ENCODE measurements around the gene NMRAL1. TPM values are rescaled to one million over a fixed set of nuclear protein-coding genes. Genes with fewer than 3 reads are reported as not detected.

The NMRAL1 gene
- total and polyA plus RNA-seq, 2 donors (not counting 1 experiment from before 2014, with no cell fraction given), result 48.6 to 68.8 TPM

DNA sequence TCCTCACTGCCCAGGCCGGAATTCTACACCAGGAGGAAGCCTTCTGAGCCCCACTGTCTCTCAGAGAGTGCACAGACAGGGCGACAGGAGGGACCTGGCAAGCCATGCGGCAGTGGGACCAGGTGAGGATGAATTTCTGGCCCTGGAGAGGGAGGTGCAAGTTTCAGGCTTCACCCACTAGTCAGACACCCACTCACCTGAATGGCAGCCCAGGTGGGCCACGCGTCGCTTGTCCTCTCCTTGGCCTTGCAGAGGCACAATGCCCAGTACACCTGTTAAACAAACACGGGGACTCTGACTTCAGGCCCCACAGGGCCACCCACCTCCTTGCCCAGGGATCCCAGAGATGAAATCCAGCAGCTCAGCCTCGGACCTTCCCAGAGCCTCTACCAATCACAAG lies 62.3 kb downstream of the NMRAL1 start:
- no peaks in the 10 kb centered on the region for H3K27me3 ChIP-seq (replicated peaks in 1 of 4; ENCODE audit: control extremely low read depth in 1 of 4, control insufficient read depth in 3 of 4, insufficient read depth in 4 of 4, low read length in 3 of 4)
- H3K36me3 ChIP-seq (replicated peaks in 1 of 2; ENCODE audit: control extremely low read depth in 1 of 2, control insufficient read depth in 1 of 2, extremely low read depth in 1 of 2, insufficient read depth in 2 of 2, low read length in 1 of 2), result peaks cover 0 to 57% of the 10 kb centered on the region in 2 experiments
- DNase-seq, result no peak
- H3K27me3 Mint-ChIP-seq, result no peaks in the 10 kb centered on the region
- peaks cover 80% of the 10 kb centered on the region for H3K79me2 ChIP-seq (ENCODE audit: control insufficient read depth, insufficient read depth, low read length)
- POLR2A ChIA-PET, result no interaction called here
- no peaks in the 10 kb centered on the region for H3K9me3 Mint-ChIP-seq (ENCODE audit: insufficient read depth)
- no peak overlapping the region for H3K4me3 Mint-ChIP-seq
- 100% methylated on average over 7 of the region's 8 CpGs for WGBS (ENCODE audit: insufficient coverage)
- H3K27ac ChIP-seq (ENCODE audit: low read length in 2 of 2), result no peak overlapping the region
- no peak overlapping the region for H3K9ac ChIP-seq (ENCODE audit: low read length)
- H3K4me2 ChIP-seq (replicated peaks; ENCODE audit: low read depth, low read length, poor library complexity, severe bottlenecking), result no peak overlapping the region
- no peaks in the 10 kb centered on the region for H3K9me3 ChIP-seq (ENCODE audit: control extremely low read depth in 1 of 3, control insufficient read depth in 2 of 3, insufficient read depth in 1 of 3, low read length in 2 of 3)
- H3K4me3 ChIP-seq (ENCODE audit: control extremely low read depth in 1 of 5, extremely low read depth in 1 of 5, insufficient read depth in 1 of 5, low read depth in 2 of 5, low read length in 4 of 5), result no peak overlapping the region
- peaks cover 24 to 35% of the 10 kb centered on the region in 2 donors for H3K4me1 ChIP-seq (ENCODE audit: control insufficient read depth in 2 of 2, insufficient read depth in 2 of 2, low read length in 2 of 2)
- no peak overlapping the region for H2AFZ ChIP-seq (ENCODE audit: insufficient read depth, low read depth, low read length, poor library complexity, severe bottlenecking)
- peaks cover 31% of the 10 kb centered on the region for H3K4me1 Mint-ChIP-seq
- CTCF ChIA-PET, result interaction anchor here (1.1 to 10.7 kb wide), 3 partner anchors 9 to 123 kb away, joined by 3 to 108 read pairs (median 4); no protein-coding TSS in a partner anchor
- H3K27ac Mint-ChIP-seq, result peak overlapping the region; percentile 53
- ATAC-seq (ENCODE audit: low read depth), result no peak
- TF ChIP-seq EZH2 (IDR thresholded peaks at IDR 0.05; ENCODE audit: borderline replicate concordance, insufficient read depth, low read depth, low read length, poor library complexity, severe bottlenecking), result no peak
- TF ChIP-seq, protein P1, sequence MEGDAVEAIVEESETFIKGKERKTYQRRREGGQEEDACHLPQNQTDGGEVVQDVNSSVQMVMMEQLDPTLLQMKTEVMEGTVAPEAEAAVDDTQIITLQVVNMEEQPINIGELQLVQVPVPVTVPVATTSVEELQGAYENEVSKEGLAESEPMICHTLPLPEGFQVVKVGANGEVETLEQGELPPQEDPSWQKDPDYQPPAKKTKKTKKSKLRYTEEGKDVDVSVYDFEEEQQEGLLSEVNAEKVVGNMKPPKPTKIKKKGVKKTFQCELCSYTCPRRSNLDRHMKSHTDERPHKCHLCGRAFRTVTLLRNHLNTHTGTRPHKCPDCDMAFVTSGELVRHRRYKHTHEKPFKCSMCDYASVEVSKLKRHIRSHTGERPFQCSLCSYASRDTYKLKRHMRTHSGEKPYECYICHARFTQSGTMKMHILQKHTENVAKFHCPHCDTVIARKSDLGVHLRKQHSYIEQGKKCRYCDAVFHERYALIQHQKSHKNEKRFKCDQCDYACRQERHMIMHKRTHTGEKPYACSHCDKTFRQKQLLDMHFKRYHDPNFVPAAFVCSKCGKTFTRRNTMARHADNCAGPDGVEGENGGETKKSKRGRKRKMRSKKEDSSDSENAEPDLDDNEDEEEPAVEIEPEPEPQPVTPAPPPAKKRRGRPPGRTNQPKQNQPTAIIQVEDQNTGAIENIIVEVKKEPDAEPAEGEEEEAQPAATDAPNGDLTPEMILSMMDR (IDR thresholded peaks at IDR 0.05), result no peak
- peaks cover 86% of the 10 kb centered on the region for H4K20me1 ChIP-seq (ENCODE audit: control insufficient read depth, insufficient read depth, low read length, poor library complexity, severe bottlenecking)
- intact Hi-C loops (cut with micrococcal nuclease), result no loop called here

Small RNAs within 50 kb of the gene (small RNA-seq; reads per million reads assigned to genes)
- gene AC012676.2 (ENCODE audit: insufficient read length, low read depth, low replicate concordance), result not detected

Other genes with a start within 250 kb of the NMRAL1 start
- gene SRL, start 232.5 kb downstream of the NMRAL1 start, total RNA-seq, result not detected in 2 replicates
- gene SRL, start 232.5 kb downstream of the NMRAL1 start, polyA plus RNA-seq, result not detected in 2 replicates
- 20.7 and 25.1 TPM in 2 replicates for gene TFAP4, start 201.6 kb downstream of the NMRAL1 start, total RNA-seq
- 12.9 and 13.2 TPM in 2 replicates for gene TFAP4, start 201.6 kb downstream of the NMRAL1 start, polyA plus RNA-seq
- gene GLIS2, start 158.6 kb downstream of the NMRAL1 start, total RNA-seq, result not detected in 2 replicates
- not detected in 2 replicates for gene GLIS2, start 158.6 kb downstream of the NMRAL1 start, polyA plus RNA-seq
- gene PAM16, start 123.3 kb downstream of the NMRAL1 start, total RNA-seq, result 56.6 and 57.3 TPM in 2 replicates
- gene PAM16, start 123.3 kb downstream of the NMRAL1 start, polyA plus RNA-seq, result 64.1 and 80.4 TPM in 2 replicates
- gene VASN, start 102.8 kb downstream of the NMRAL1 start, total RNA-seq, result 0.66 and 0.76 TPM in 2 replicates
- gene VASN, start 102.8 kb downstream of the NMRAL1 start, polyA plus RNA-seq, result 0.57 and 1.1 TPM in 2 replicates
- 114 and 117 TPM in 2 replicates for gene CORO7, start 58.0 kb downstream of the NMRAL1 start, total RNA-seq
- 230 and 242 TPM in 2 replicates for gene CORO7, start 58.0 kb downstream of the NMRAL1 start, polyA plus RNA-seq
- gene DNAJA3, start 48.8 kb downstream of the NMRAL1 start, total RNA-seq, result 59.3 and 68.1 TPM in 2 replicates
- gene DNAJA3, start 48.8 kb downstream of the NMRAL1 start, polyA plus RNA-seq, result 65.2 and 67.7 TPM in 2 replicates
- 36.5 TPM in 2 replicates for gene HMOX2, start 1.8 kb upstream of the NMRAL1 start, total RNA-seq
- 21.8 and 39.0 TPM in 2 replicates for gene HMOX2, start 1.8 kb upstream of the NMRAL1 start, polyA plus RNA-seq
- 18.0 and 20.3 TPM in 2 replicates for gene CDIP1, start 64.1 kb upstream of the NMRAL1 start, total RNA-seq
- 12.8 and 12.9 TPM in 2 replicates for gene CDIP1, start 64.1 kb upstream of the NMRAL1 start, polyA plus RNA-seq
- gene C16orf96, start 81.7 kb upstream of the NMRAL1 start, total RNA-seq, result 0.66 and 0.79 TPM in 2 replicates
- gene C16orf96, start 81.7 kb upstream of the NMRAL1 start, polyA plus RNA-seq, result 0.31 and 0.40 TPM in 2 replicates
- 31.7 and 36.6 TPM in 2 replicates for gene UBALD1, start 140.3 kb upstream of the NMRAL1 start, total RNA-seq
- gene UBALD1, start 140.3 kb upstream of the NMRAL1 start, polyA plus RNA-seq, result 25.6 and 35.4 TPM in 2 replicates
- gene MGRN1, start 150.2 kb upstream of the NMRAL1 start, total RNA-seq, result 89.2 and 89.8 TPM in 2 replicates
- 16.5 and 22.7 TPM in 2 replicates for gene MGRN1, start 150.2 kb upstream of the NMRAL1 start, polyA plus RNA-seq
- gene NUDT16L1, start 218.9 kb upstream of the NMRAL1 start, total RNA-seq, result 38.5 and 43.2 TPM in 2 replicates
- 47.1 and 59.2 TPM in 2 replicates for gene NUDT16L1, start 218.9 kb upstream of the NMRAL1 start, polyA plus RNA-seq

All from B cell (primary cell).